H1 (cell line): ENCODE measurements around the gene APEX2. TPM values are rescaled to one million over a fixed set of nuclear protein-coding genes. Genes with fewer than 3 reads are reported as not detected.

Experiments
- CTCF ChIA-PET: fragments of 300-600 bp; sonication (Branson Sonifier 250); formaldehyde crosslinking; loops from one replicate; lab custom pipeline; 2021; ENCODE audit not compliant: partially characterized antibody; lab: Charles Lee
- POLR2A ChIA-PET: fragments of 300-600 bp; sonication (Branson Sonifier 250); formaldehyde crosslinking; loops from one replicate; lab custom pipeline; 2021; ENCODE audit warnings: inconsistent platforms; ENCODE audit not compliant: partially characterized antibody; lab: Charles Lee
- DNase-seq, 2 experiments: peaks; one replicate each; pipeline versions ENCODE4 v3.0.0 to v3.0.0-alpha.2; 2010 to 2022; ENCODE audit warnings: low spot score in 2 of 2, low read depth in 1 of 2, mixed read lengths in 1 of 2
- FAIRE-seq: peaks from 2 replicates; lab custom pipeline; 2011; peaks lifted over from hg19 to GRCh38; lab: Jason Lieb, UNC
- H2AFZ ChIP-seq: 2 replicates; pipeline ENCODE4 v1.8.1; 2012; ENCODE audit warnings: low read length, inconsistent platforms
- H2AK5ac ChIP-seq: 2 replicates; pipeline ENCODE4 v1.6.1; 2013; ENCODE audit warnings: low read depth, low read length
- H2BK120ac ChIP-seq: replicated peaks from 2 replicates; pipeline ENCODE3; 2013; ENCODE audit warnings: low read depth, low read length, inconsistent platforms
- H2BK12ac ChIP-seq: 2 replicates; pipeline ENCODE4 v1.6.1; 2013; ENCODE audit warnings: low read depth, low read length
- H2BK15ac ChIP-seq: 2 replicates; pipeline ENCODE4 v1.6.1; 2013; ENCODE audit warnings: low read length
- H2BK20ac ChIP-seq: 2 replicates; pipeline ENCODE4 v1.6.1; 2013; ENCODE audit warnings: low read length
- H2BK5ac ChIP-seq: 2 replicates; pipeline ENCODE4 v1.6.1; 2013; ENCODE audit warnings: low read depth, low read length
- H3K14ac ChIP-seq: 2 replicates; pipeline ENCODE4 v1.6.1; 2013; ENCODE audit warnings: inconsistent platforms; ENCODE audit not compliant: insufficient read length
- H3K18ac ChIP-seq: 2 replicates; pipeline ENCODE4 v1.6.1; 2013; ENCODE audit warnings: low read length; ENCODE audit errors: extremely low read depth
- H3K23ac ChIP-seq: 2 replicates; pipeline ENCODE4 v1.6.1; 2013; ENCODE audit warnings: inconsistent platforms; ENCODE audit not compliant: insufficient read length
- H3K23me2 ChIP-seq: 2 replicates; pipeline ENCODE4 v1.6.1; 2013; ENCODE audit warnings: low read depth, low read length
- H3K27ac ChIP-seq: 2 replicates; pipeline ENCODE4 v1.6.1; 2011; ENCODE audit warnings: low read depth, low read length, inconsistent platforms
- H3K27me3 ChIP-seq, 4 experiments: replicated peaks in 1 of 4; 1 replicate in 1 of 4; 2 replicates in 3 of 4; pipeline versions ENCODE4 v1.6.1 to v1.8.1; 2011 to 2013; ENCODE audit warnings: low read length in 3 of 4, mild to moderate bottlenecking in 3 of 4, inconsistent platforms in 2 of 4, mixed read lengths in 2 of 4, moderate library complexity in 1 of 4; ENCODE audit not compliant: control insufficient read depth in 3 of 4, insufficient read depth in 3 of 4; ENCODE audit errors: extremely low read depth in 1 of 4
- H3K36me3 ChIP-seq, 4 experiments: 2 replicates each; pipeline versions ENCODE4 v1.6.1 to v1.8.1; 2011 to 2013; ENCODE audit warnings: mild to moderate bottlenecking in 4 of 4, low read length in 3 of 4, moderate library complexity in 2 of 4, control low read depth in 1 of 4, inconsistent platforms in 1 of 4; ENCODE audit not compliant: insufficient read depth in 4 of 4, control insufficient read depth in 2 of 4
- H3K4ac ChIP-seq: replicated peaks from 2 replicates; pipeline ENCODE3; 2013; ENCODE audit warnings: low read length, low read depth, mixed read lengths, inconsistent platforms; ENCODE audit not compliant: insufficient read length
- H3K4me1 ChIP-seq, 4 experiments: replicated peaks in 1 of 4; 1 replicate in 1 of 4; 2 replicates in 3 of 4; pipeline versions ENCODE4 v1.6.1 to v1.8.1; 2011 to 2013; ENCODE audit warnings: low read length in 3 of 4, inconsistent platforms in 2 of 4, mixed read lengths in 1 of 4; ENCODE audit not compliant: insufficient read depth in 4 of 4, control insufficient read depth in 3 of 4
- H3K4me2 ChIP-seq, 2 experiments: 2 replicates each; pipeline versions ENCODE4 v1.6.1 to v1.8.1; 2011 to 2013; ENCODE audit warnings: low read depth in 2 of 2, low read length in 2 of 2, control low read depth in 1 of 2, inconsistent platforms in 1 of 2, mild to moderate bottlenecking in 1 of 2; ENCODE audit not compliant: insufficient read depth in 1 of 2
- H3K4me3 ChIP-seq, 4 experiments: fragments of 200-600, 300-600 bp in 1 of 4; sonication (generic), shearing (Covaris generic), sonication (Bioruptor Twin) in 1 of 4; 2 replicates each; pipeline versions ENCODE4 v1.5.1 to v1.8.1; 2011 to 2016; ENCODE audit warnings: low read length in 4 of 4, low read depth in 3 of 4, control low read depth in 2 of 4, inconsistent platforms in 2 of 4, mild to moderate bottlenecking in 2 of 4, mixed read lengths in 1 of 4, moderate library complexity in 1 of 4; ENCODE audit not compliant: insufficient read depth in 2 of 4; ENCODE audit errors: extremely low read depth in 1 of 4
- H3K56ac ChIP-seq: replicated peaks from 2 replicates; pipeline ENCODE3; 2013; ENCODE audit warnings: low read depth, mild to moderate bottlenecking, mixed read lengths, low read length, inconsistent platforms; ENCODE audit not compliant: insufficient read length
- H3K79me1 ChIP-seq: 2 replicates; pipeline ENCODE4 v1.6.1; 2013; ENCODE audit warnings: low read depth, low read length, control low read depth
- H3K79me2 ChIP-seq, 2 experiments: 2 replicates each; pipeline versions ENCODE4 v1.6.1 to v1.8.1; 2012 to 2013; ENCODE audit warnings: low read length in 2 of 2, mild to moderate bottlenecking in 2 of 2, inconsistent platforms in 1 of 2; ENCODE audit not compliant: insufficient read depth in 2 of 2, control insufficient read depth in 1 of 2
- H3K9ac ChIP-seq, 4 experiments: replicated peaks in 1 of 4; 1 replicate in 1 of 4; 2 replicates in 3 of 4; pipeline versions ENCODE4 v1.6.1 to v1.8.1; 2011 to 2013; ENCODE audit warnings: low read depth in 3 of 4, low read length in 3 of 4, control low read depth in 2 of 4, mild to moderate bottlenecking in 2 of 4, moderate library complexity in 2 of 4, inconsistent platforms in 1 of 4; ENCODE audit errors: extremely low read depth in 1 of 4
- H3K9me3 ChIP-seq, 2 experiments: 2 replicates each; pipeline versions ENCODE4 v1.6.1 to v1.8.1; 2012 to 2013; ENCODE audit warnings: mild to moderate bottlenecking in 2 of 2, moderate library complexity in 2 of 2, control low read depth in 1 of 2, inconsistent platforms in 1 of 2, low read depth in 1 of 2, low read length in 1 of 2, mixed read lengths in 1 of 2; ENCODE audit not compliant: insufficient read depth in 2 of 2
- H4K20me1 ChIP-seq, 2 experiments: replicated peaks in 1 of 2; 2 replicates each; pipeline versions ENCODE3 to v1.8.1; 2011 to 2013; ENCODE audit warnings: inconsistent platforms in 2 of 2, low read length in 2 of 2, mild to moderate bottlenecking in 1 of 2; ENCODE audit not compliant: insufficient read depth in 2 of 2, control insufficient read depth in 1 of 2
- H4K5ac ChIP-seq: 2 replicates; pipeline ENCODE4 v1.6.1; 2013; ENCODE audit warnings: low read length, low read depth, mixed read lengths, inconsistent platforms; ENCODE audit not compliant: insufficient read length
- H4K8ac ChIP-seq: 2 replicates; pipeline ENCODE4 v1.8.0; 2013; ENCODE audit warnings: mild to moderate bottlenecking, moderate library complexity, low read length, inconsistent platforms; ENCODE audit not compliant: insufficient read depth; ENCODE audit errors: extremely low read depth
- H4K91ac ChIP-seq: replicated peaks from 2 replicates; pipeline ENCODE3; 2013; ENCODE audit warnings: low read length, mixed read lengths, inconsistent platforms; ENCODE audit not compliant: insufficient read length
- BRCA1 ChIP-seq: IDR thresholded peaks from 2 replicates; pipeline ENCODE4 v1.6.1; 2012; ENCODE audit warnings: low read depth, low read length, improper control_type of control experiment
- CBX5 ChIP-seq: fragments of 300-800, 300-1000 bp; sonication (generic); IDR thresholded peaks from 2 replicates; pipeline ENCODE4 v1.7.1; 2016; ENCODE audit warnings: antibody characterized with exemption, low read length, low read depth
- CBX8 ChIP-seq: fragments of 300-800, 300-1000 bp; sonication (generic); IDR thresholded peaks from 2 replicates; pipeline ENCODE4 v1.7.1; 2016; ENCODE audit warnings: low read depth, low read length, borderline replicate concordance
- POLR2A ChIP-seq, 2 experiments: IDR thresholded peaks; 1 replicate in 1 of 2; 2 replicates in 1 of 2; pipeline ENCODE4 v1.6.1; 2011; ENCODE audit warnings: low read depth in 2 of 2, low read length in 2 of 2, mild to moderate bottlenecking in 2 of 2; ENCODE audit errors: control extremely low read depth in 1 of 2
- SAP30 ChIP-seq: fragments of 300-600 bp; sonication (generic); IDR thresholded peaks from 2 replicates; pipeline ENCODE4 v1.7.1; 2012; ENCODE audit warnings: low read length, moderate library complexity, mild to moderate bottlenecking, inconsistent platforms; ENCODE audit not compliant: insufficient read depth, insufficient replicate concordance
- TAF1 ChIP-seq: IDR thresholded peaks from 2 replicates; pipeline ENCODE4 v1.6.1; 2011; ENCODE audit warnings: mild to moderate bottlenecking, low read depth, low read length
- TEAD4 ChIP-seq: IDR thresholded peaks from 2 replicates; pipeline ENCODE4 v1.6.1; 2012; ENCODE audit warnings: low read depth, low read length, inconsistent platforms, mixed read lengths
- WGBS, 2 experiments: shearing (Covaris generic) in 1 of 2; methylation state at CpG; one replicate each; pipeline versions ENCODE4 v1.1.6 to v1.1.7; 2013 to 2015; ENCODE audit warnings: low lambda C conversion rate in 2 of 2, mixed read lengths in 2 of 2, inconsistent platforms in 1 of 2, low coverage in 1 of 2, missing lambda C conversion rate in 1 of 2; ENCODE audit not compliant: insufficient replicate concordance in 2 of 2, insufficient coverage in 1 of 2, insufficient read length in 1 of 2; ENCODE audit errors: extremely low coverage in 1 of 2, missing lambda C conversion rate in 1 of 2; 5-methylcytosine and 5-hydroxymethylcytosine counted together
- polyA plus RNA-seq, 7 experiments: library from polyadenylated mRNA; depleted of rRNA in 3 of 7; stranded (reverse) in 5 of 7; unstranded in 2 of 7; fragments of >200 nt in 5 of 7; fragments of 200-250 nt in 2 of 7; gene quantifications; 1 replicate in 5 of 7; 2 replicates in 1 of 7; 4 replicates in 1 of 7; pipeline versions ENCODE4 v1.2.1 to v1.2.3, GENCODE V29; 2011 to 2013; ENCODE audit warnings: missing spikeins in 2 of 7, mixed read lengths in 2 of 7
- total RNA-seq: library from RNA; stranded (reverse); fragmentation: NEBNext Ultra II Directional; extraction: Animal tissue kit (Norgen Biotek cat#: 25700); gene quantifications from 2 replicates; pipeline ENCODE4 v1.2.1, GENCODE V29; 2021
- TF ChIP-seq, protein P1 (sequence below): IDR thresholded peaks from 2 replicates; pipeline ENCODE4 v1.6.1; 2011; ENCODE audit warnings: low read depth, mild to moderate bottlenecking, low read length; ENCODE audit not compliant: insufficient read depth

The APEX2 gene
- total and polyA plus RNA-seq, 2 of the 8 experiments (the other 6 are each of a cell fraction or from before 2014, with no cell fraction given): 18.9 to 36.4 TPM

DNA sequence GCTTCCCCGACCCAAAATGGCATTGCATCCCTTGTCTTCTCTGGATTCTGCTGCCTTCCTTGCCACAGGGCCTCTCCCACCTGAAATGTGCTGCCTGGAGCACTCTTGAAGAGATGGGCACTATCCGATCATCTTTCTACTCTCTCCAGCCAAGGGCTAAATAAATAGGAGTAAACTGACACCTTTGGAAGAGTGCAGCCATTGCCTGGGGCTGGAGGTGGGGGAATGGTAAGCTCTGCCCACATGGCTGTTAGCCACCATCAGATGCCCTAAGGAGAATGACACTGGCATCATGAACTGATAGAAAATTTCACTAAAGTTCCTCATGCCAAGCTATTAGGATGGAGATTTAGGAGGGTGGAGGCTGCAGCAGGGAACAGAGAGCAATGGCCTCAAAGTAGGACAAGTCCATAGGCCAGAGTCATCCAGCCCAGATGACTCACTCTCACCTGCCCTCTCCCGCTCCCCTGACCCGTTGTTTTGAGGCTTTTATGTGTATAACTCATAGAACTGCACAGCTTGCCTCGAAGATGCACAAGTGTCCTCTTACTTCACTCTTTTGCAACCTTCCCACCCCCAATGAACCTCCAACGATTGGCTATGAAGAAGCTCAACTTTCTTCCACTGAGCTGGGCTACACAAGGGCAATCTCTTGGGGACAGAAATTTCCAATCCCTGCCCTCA is 5.4 kb upstream of the APEX2 start:
- Histone ChIP-seq H4K5ac (no peak overlapping the region), H3K79me1 (no peaks in the 10 kb centered on the region), H3K9ac (no peak overlapping the region), H3K23me2 (peaks cover 2% of the 10 kb centered on the region; the same call in 1 of the 2 replicates), H3K4me2 (no peak overlapping the region), H3K23ac (no peak overlapping the region), H4K91ac (no peak overlapping the region), H3K18ac (no peak overlapping the region), H3K27ac (no peak overlapping the region), H4K8ac (no peak overlapping the region), H3K4me1 (no peaks in the 10 kb centered on the region), H3K4me3 (no peak overlapping the region), H3K79me2 (no peaks in the 10 kb centered on the region), H2AFZ (no peak overlapping the region), H3K14ac (no peak overlapping the region), H2BK5ac (no peak overlapping the region), H3K4ac (no peak overlapping the region), H2AK5ac (no peak overlapping the region), H2BK20ac (no peak overlapping the region), H3K27me3 (no peaks in the 10 kb centered on the region), H2BK120ac (no peak overlapping the region), H3K56ac (no peak overlapping the region), H2BK12ac (no peak overlapping the region), H3K36me3 (no peaks in the 10 kb centered on the region), H3K9me3 (no peaks in the 10 kb centered on the region), H2BK15ac (no peak overlapping the region), H4K20me1 (no peaks in the 10 kb centered on the region)
- CTCF ChIA-PET: interaction anchor here (1.2 kb wide), 1 partner anchor 8 kb away, joined by 3 read pairs; no protein-coding TSS in a partner anchor
- POLR2A ChIA-PET: no interaction called here
- WGBS, 2 experiments: 90% methylated on average over 5 of the region's 6 CpGs; no CpG with 5 or more reads in 1 of the 2 experiments
- DNase-seq (no peak), FAIRE-seq (no peak)
- TF ChIP-seq CBX8 (no peak), TAF1 (no peak), POLR2A (IDR thresholded peaks at IDR 0.05; ENCODE audit: control extremely low read depth in 1 of 2, low read depth in 2 of 2, low read length in 2 of 2) (no peak), TEAD4 (no peak), CBX5 (no peak), BRCA1 (no peak), SAP30 (no peak)
- TF ChIP-seq, protein P1, sequence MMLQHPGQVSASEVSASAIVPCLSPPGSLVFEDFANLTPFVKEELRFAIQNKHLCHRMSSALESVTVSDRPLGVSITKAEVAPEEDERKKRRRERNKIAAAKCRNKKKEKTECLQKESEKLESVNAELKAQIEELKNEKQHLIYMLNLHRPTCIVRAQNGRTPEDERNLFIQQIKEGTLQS: no peak
- TF ChIP-seq, all 59 proteins: peak for 0
